Mesodermal cell (in vitro differentiated cells): ENCODE data around the gene MRM2.

ENCODE experiments used
- H3K27ac ChIP-seq: 2 replicates; pipeline ENCODE4 v1.7.0; 2013; ENCODE audit warnings: mild to moderate bottlenecking, low read depth, low read length, moderate library complexity; ENCODE audit not compliant: severe bottlenecking
- H3K36me3 ChIP-seq: 2 replicates; pipeline ENCODE4 v1.7.1; 2013; ENCODE audit warnings: mild to moderate bottlenecking, low read length, moderate library complexity; ENCODE audit not compliant: control insufficient read depth, insufficient read depth
- H3K4me1 ChIP-seq: one replicate; pipeline ENCODE4 v1.7.1; 2013; ENCODE audit warnings: mild to moderate bottlenecking, low read length; ENCODE audit not compliant: insufficient read depth, control insufficient read depth, poor library complexity, severe bottlenecking
- H3K4me3 ChIP-seq: 2 replicates; pipeline ENCODE4 v1.7.0; 2013; ENCODE audit warnings: low read length, control low read depth, mild to moderate bottlenecking; ENCODE audit not compliant: insufficient read depth, poor library complexity, severe bottlenecking; ENCODE audit errors: extremely low read depth
- H3K9me3 ChIP-seq: 2 replicates; pipeline ENCODE4 v1.7.1; 2013; ENCODE audit warnings: mild to moderate bottlenecking, low read length, moderate library complexity; ENCODE audit not compliant: control insufficient read depth
- WGBS, 2 experiments: methylation state at CpG; one replicate each; pipeline ENCODE4 v1.1.5; 2013; ENCODE audit warnings: missing lambda C conversion rate in 2 of 2; ENCODE audit not compliant: insufficient coverage in 2 of 2; 5-methylcytosine and 5-hydroxymethylcytosine counted together

MRM2 gene

DNA sequence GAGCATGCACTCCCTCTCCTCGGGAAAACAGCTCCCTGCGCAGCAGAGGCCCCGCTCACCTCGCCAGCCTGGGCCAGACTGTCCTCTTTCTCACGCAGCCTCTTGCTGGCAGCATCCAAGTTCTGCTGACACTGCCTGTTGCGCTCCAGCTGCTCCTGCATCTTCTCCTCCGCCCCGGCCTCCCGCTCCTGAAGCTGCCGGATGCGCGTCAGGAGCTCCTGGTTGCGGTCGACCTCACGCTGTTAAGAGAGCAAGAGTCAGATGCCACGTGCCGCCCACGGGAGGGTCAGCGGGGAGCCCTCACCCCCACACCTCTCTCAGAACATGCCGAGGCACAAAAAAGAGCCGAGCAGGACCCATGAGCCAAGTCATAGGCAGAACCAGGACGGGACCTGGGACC is 19.5 kb downstream of the MRM2 start:
- peaks cover 90% of the 10 kb centered on the region for H3K36me3 ChIP-seq
- no peak overlapping the region for H3K27ac ChIP-seq
- 89 to 91% methylated on average over 12 to 22 of the region's 22 CpGs for WGBS, 2 experiments
- H3K4me3 ChIP-seq: no peak overlapping the region
- H3K4me1 ChIP-seq: no peaks in the 10 kb centered on the region
- H3K9me3 ChIP-seq: no peaks in the 10 kb centered on the region

DNA sequence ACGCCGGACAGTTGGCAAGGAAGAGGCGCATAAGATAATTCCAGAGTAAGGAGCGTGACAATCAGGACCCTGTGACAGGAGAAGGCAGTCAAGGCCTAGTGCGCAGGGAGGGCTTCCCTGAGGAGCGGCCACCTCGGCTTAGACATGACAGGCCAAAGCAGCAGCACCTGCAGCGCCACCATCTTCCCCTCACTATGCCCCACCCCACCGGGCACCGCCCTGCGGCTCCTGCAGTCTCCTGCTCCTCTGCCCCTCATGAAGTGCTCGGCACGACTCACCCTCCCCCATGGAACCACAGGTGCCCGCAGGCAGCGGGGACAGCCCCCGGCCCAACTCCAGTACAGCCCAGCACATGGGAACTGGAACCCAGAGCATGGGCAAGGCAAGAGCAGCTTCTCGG is 21.1 kb downstream of the MRM2 start:
- no peak overlapping the region for H3K4me3 ChIP-seq
- peaks cover 89% of the 10 kb centered on the region for H3K36me3 ChIP-seq
- H3K27ac ChIP-seq: no peak overlapping the region
- WGBS, 2 experiments: 95 to 97% methylated on average over 12 to 16 of the region's 17 CpGs
- no peaks in the 10 kb centered on the region for H3K4me1 ChIP-seq
- H3K9me3 ChIP-seq: no peaks in the 10 kb centered on the region

GRCh38 chr7:2220506-2220905 is 21.5 kb downstream of the MRM2 start:
- H3K9me3 ChIP-seq: no peaks in the 10 kb centered on the region
- H3K36me3 ChIP-seq: peaks cover 89% of the 10 kb centered on the region
- no peak overlapping the region for H3K4me3 ChIP-seq
- WGBS, 2 experiments: 97 to 99% methylated on average over 11 to 13 of the region's 16 CpGs
- no peaks in the 10 kb centered on the region for H3K4me1 ChIP-seq
- H3K27ac ChIP-seq: no peak overlapping the region

DNA sequence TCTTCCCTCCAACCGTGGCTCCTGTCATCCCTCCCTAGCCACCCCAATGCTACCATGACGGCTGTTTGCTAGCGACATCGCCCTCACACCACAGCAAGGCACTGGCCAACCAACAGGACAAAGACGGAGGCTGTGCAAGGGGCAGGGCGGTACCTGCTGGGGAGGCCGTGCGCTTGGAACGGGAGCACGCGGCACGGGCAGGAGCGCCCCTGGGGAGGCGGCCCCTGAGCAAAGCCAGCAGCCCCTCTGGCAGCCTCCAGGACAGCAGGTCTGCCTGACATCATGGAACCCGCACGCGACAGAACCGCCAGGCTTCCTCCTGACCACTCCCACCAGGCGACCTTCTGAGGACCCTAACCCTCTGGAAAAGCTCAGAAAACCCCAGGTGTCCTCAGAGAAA is 22.0 kb downstream of the MRM2 start:
- no peak overlapping the region for H3K27ac ChIP-seq
- no peaks in the 10 kb centered on the region for H3K4me1 ChIP-seq
- H3K36me3 ChIP-seq: peaks cover 89% of the 10 kb centered on the region
- H3K4me3 ChIP-seq: no peak overlapping the region
- H3K9me3 ChIP-seq: no peaks in the 10 kb centered on the region
- 92 to 95% methylated on average over 19 of the region's 19 CpGs for WGBS, 2 experiments

DNA sequence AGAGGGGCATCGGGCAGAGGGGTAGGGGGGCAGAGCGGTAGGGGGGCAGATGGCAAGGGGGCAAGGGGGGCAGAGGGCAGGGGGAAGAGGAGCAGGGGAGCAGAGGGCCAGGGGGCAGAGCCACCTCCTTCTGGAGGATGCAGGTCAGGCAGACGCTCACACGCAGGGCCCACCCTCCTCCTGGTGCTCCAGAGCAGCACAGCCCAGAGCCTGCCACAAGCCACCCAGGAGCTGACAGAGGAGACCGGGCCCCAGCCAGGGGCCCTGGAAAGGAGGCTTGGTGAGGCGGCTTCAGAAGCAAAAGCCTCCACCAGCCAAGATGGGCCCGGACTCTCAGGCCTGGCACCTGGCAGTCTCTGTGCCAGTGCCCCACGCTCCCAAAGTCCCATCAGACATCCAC is 22.4 kb downstream of the MRM2 start:
- Histone ChIP-seq H3K4me1 (no peaks in the 10 kb centered on the region), H3K9me3 (no peaks in the 10 kb centered on the region), H3K36me3 (peaks cover 88% of the 10 kb centered on the region), H3K4me3 (no peak overlapping the region), H3K27ac (no peak overlapping the region)
- WGBS, 2 experiments: 98 to 100% methylated on average over 5 of the region's 8 CpGs

GRCh38 chr7:2219136-2219535 is 22.9 kb downstream of the MRM2 start:
- Histone ChIP-seq H3K9me3 (no peaks in the 10 kb centered on the region), H3K4me3 (no peak overlapping the region), H3K4me1 (no peaks in the 10 kb centered on the region), H3K36me3 (peaks cover 88% of the 10 kb centered on the region), H3K27ac (no peak overlapping the region)
- 93 to 96% methylated on average over 10 to 14 of the region's 15 CpGs for WGBS, 2 experiments

- Histone ChIP-seq H3K36me3 (peaks cover 92% of the 10 kb centered on the region), H3K9me3 (no peaks in the 10 kb centered on the region), H3K4me1 (no peaks in the 10 kb centered on the region), H3K4me3 (no peak overlapping the region), H3K27ac (no peak overlapping the region)
- WGBS, 2 experiments: 88 to 92% methylated on average over 8 to 9 of the region's 9 CpGs
Observed at GRCh38 chr7:2218444-2218785, 23.6 kb downstream of the MRM2 start.

DNA sequence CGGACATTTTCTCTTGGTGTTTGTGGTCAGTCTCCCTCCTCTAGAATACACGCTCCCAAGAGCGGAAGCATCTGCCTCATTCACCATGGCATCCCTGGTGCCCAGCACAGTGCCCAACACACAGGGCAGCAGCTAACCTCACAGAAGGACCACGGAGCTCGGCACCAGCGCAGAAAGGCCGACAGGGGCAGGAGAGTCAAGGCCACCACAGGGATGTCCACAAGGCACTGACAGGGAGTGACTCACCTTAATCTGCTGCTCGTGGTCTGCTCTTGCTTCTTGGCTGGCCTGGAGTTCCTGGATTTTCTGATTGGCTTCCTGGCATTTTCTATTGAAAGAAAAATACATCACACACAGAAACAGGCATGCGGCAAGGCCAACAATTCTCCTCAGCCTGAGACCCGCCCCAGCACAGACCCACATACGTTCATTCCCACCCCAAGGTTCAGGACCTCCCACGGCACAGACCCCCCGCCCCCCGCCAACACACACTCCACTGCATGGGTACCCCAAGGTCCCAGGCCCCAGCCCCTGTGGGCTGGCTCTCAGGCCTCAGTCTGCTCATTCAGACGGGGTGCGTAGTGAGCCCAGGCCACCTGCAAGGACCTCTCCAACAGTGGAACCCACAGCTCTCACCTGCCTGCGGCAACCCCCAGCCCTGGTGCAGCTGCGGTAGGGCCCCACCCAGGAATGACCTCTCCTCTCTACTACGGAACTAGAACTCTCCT is 24.1 kb downstream of the MRM2 start:
- Histone ChIP-seq H3K4me1 (peaks cover 4% of the 10 kb centered on the region), H3K9me3 (no peaks in the 10 kb centered on the region), H3K27ac (no peak overlapping the region), H3K36me3 (peaks cover 94% of the 10 kb centered on the region), H3K4me3 (no peak overlapping the region)
- 92 to 94% methylated on average over 13 of the region's 19 CpGs for WGBS, 2 experiments

- H3K36me3 ChIP-seq: peaks cover 94% of the 10 kb centered on the region
- 86 to 88% methylated on average over 8 to 10 of the region's 10 CpGs for WGBS, 2 experiments
- no peak overlapping the region for H3K4me3 ChIP-seq
- no peaks in the 10 kb centered on the region for H3K9me3 ChIP-seq
- H3K27ac ChIP-seq: no peak overlapping the region
- H3K4me1 ChIP-seq: peaks cover 7% of the 10 kb centered on the region
Observed at GRCh38 chr7:2217206-2217605, 24.8 kb downstream of the MRM2 start.

GRCh38 chr7:2215851-2216250 is 26.2 kb downstream of the MRM2 start:
- no peak overlapping the region for H3K27ac ChIP-seq
- peaks cover 7% of the 10 kb centered on the region for H3K4me1 ChIP-seq
- peaks cover 94% of the 10 kb centered on the region for H3K36me3 ChIP-seq
- WGBS, 2 experiments: 98 to 99% methylated on average over 14 to 16 of the region's 17 CpGs
- no peak overlapping the region for H3K4me3 ChIP-seq
- no peaks in the 10 kb centered on the region for H3K9me3 ChIP-seq

- no peak overlapping the region for H3K4me3 ChIP-seq
- H3K36me3 ChIP-seq: peaks cover 89% of the 10 kb centered on the region
- H3K9me3 ChIP-seq: no peaks in the 10 kb centered on the region
- no peak overlapping the region for H3K27ac ChIP-seq
- WGBS, 2 experiments: 85 to 93% methylated on average over 7 to 9 of the region's 9 CpGs
- H3K4me1 ChIP-seq: peaks cover 11% of the 10 kb centered on the region
Observed at GRCh38 chr7:2214636-2215035, 27.4 kb downstream of the MRM2 start.
